Measurements from ENCODE around the gene KRT7.

Gene KRT7

GRCh38 chr12:52225752-52226151 lies 7.3 kb upstream of the KRT7 start:
- no peak overlapping the region for H3K9ac ChIP-seq (ENCODE audit: low read length in 2 of 2)
- peaks cover 0 to 2% of the 10 kb centered on the region in 2 donors for H3K9me3 ChIP-seq (ENCODE audit: control insufficient read depth in 2 of 2, low read length in 2 of 2)
- no peak overlapping the region for H3K4me3 ChIP-seq (ENCODE audit: low read length in 2 of 2)
- no peak overlapping the region for H3K27ac ChIP-seq (ENCODE audit: low read length)
- H3K36me3 ChIP-seq (ENCODE audit: control insufficient read depth in 2 of 2, insufficient read depth in 2 of 2, low read length in 2 of 2) = no peaks in the 10 kb centered on the region
- H3K27me3 ChIP-seq (ENCODE audit: control insufficient read depth in 1 of 2, insufficient read depth in 2 of 2, low read length in 2 of 2) = peaks cover 11 to 13% of the 10 kb centered on the region in 2 donors
- H3K4me1 ChIP-seq (ENCODE audit: control insufficient read depth, insufficient read depth, low read length) = peaks cover 4% of the 10 kb centered on the region

DNA sequence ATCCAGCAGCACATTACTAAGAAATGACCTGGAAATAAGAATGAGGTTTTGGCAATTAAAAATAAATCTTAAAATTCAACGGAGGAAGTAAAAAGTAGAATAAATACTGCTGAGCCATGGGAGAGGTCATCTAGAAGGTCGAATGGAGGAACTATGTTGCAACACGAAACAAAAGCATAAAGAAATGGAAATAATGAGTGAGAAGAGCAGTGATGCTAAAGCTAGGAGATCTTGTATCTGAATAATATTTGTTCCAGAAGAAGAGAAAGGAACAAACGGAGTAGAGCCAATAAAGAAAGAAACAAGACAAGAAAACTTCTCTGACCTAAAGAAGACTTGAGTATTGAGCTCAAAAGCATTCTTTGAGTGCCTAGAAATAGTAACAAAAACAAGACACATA lies 6.6 kb upstream of the KRT7 start:
- Histone ChIP-seq H3K4me3 (ENCODE audit: low read length in 2 of 2) (no peak overlapping the region), H3K27me3 (ENCODE audit: control insufficient read depth in 1 of 2, insufficient read depth in 2 of 2, low read length in 2 of 2) (peaks cover 12 to 19% of the 10 kb centered on the region in 2 donors), H3K36me3 (ENCODE audit: control insufficient read depth in 2 of 2, insufficient read depth in 2 of 2, low read length in 2 of 2) (no peaks in the 10 kb centered on the region), H3K27ac (ENCODE audit: low read length) (no peak overlapping the region), H3K9me3 (ENCODE audit: control insufficient read depth in 2 of 2, low read length in 2 of 2) (peaks cover 0 to 2% of the 10 kb centered on the region in 2 donors), H3K4me1 (ENCODE audit: control insufficient read depth, insufficient read depth, low read length) (peaks cover 4% of the 10 kb centered on the region), H3K9ac (ENCODE audit: low read length in 2 of 2) (no peak overlapping the region)

DNA sequence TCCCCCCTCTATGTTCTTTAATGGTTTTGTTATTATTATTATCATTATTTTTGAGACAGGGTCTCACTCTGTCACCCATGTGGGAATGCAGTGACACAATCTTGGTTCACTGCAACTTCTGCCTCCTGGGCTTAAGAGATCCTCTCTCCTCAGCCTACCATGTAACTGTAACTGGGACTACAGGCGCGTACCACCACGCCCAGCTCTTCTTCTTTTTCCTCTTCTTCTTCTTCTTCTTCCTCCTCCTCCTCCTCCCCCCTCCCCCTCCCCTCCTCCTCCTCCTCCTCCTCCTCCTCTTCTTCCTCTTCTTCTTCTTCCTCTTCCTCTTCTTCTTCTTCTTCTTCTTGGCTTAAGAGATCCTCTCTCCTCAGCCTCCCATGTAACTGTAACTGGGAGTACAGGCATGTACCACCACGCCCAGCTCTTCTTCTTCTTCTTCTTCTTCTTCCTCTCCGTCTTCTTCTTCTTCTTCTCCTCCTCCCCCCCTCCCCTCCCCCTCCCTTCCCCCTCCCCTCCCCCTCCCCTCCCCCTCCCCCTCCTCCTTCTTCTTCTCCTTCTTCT lies 5.4 kb upstream of the KRT7 start:
- Histone ChIP-seq H3K4me3 (ENCODE audit: low read length in 2 of 2) (no peak overlapping the region), H3K9me3 (ENCODE audit: control insufficient read depth in 2 of 2, low read length in 2 of 2) (peaks cover 0 to 2% of the 10 kb centered on the region in 2 donors), H3K27ac (ENCODE audit: low read length) (no peak overlapping the region), H3K4me1 (ENCODE audit: control insufficient read depth, insufficient read depth, low read length) (peaks cover 4% of the 10 kb centered on the region), H3K36me3 (ENCODE audit: control insufficient read depth in 2 of 2, insufficient read depth in 2 of 2, low read length in 2 of 2) (no peaks in the 10 kb centered on the region), H3K27me3 (ENCODE audit: control insufficient read depth in 1 of 2, insufficient read depth in 2 of 2, low read length in 2 of 2) (peaks cover 21 to 29% of the 10 kb centered on the region in 2 donors), H3K9ac (ENCODE audit: low read length in 2 of 2) (no peak overlapping the region)

DNA sequence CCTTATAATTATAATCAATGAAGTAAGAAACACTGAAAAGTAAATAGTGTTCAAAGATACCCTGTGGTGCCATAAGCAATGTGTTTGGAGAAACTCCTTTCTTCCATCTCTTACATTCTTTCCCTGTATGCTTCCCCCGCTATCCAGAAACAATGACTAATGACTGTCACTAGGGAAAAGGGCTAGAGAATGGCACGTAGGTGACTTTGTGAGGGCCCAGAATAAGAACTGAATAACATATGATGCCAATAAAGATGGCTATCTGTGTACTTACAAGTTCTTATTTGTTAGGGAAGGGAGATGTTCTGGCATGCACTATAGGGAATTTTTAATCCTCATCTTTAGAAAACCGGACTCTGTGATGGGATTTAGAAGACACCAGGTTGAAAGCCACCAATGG lies 4.7 kb upstream of the KRT7 start:
- no peak overlapping the region for H3K9ac ChIP-seq (ENCODE audit: low read length in 2 of 2)
- H3K27ac ChIP-seq (ENCODE audit: low read length) = no peak overlapping the region

DNA sequence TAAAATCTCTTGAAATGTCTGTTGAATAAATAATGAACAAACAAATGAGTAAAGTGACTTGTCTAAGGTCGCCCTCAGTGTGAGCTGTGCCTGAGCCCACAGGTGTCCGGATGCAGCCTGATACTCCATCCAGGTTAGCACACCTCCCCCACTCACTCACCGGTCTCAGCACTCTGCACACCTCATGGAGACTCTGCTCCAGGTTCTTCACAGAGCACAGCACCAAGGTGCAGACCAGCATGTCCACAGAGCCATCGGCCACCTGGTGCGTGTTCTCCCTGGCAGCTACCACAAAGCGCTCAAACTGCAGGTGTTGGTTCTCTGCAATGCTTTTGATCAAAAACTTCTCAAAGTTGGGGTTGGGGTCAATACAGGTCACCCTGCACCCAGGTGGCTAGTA lies 4.1 kb upstream of the KRT7 start:
- H3K27ac ChIP-seq (ENCODE audit: low read length) = no peak overlapping the region
- peaks cover 7% of the 10 kb centered on the region for H3K4me1 ChIP-seq (ENCODE audit: control insufficient read depth, insufficient read depth, low read length)
- H3K36me3 ChIP-seq (ENCODE audit: control insufficient read depth in 2 of 2, insufficient read depth in 2 of 2, low read length in 2 of 2) = no peaks in the 10 kb centered on the region
- H3K4me3 ChIP-seq (ENCODE audit: low read length in 2 of 2) = no peak overlapping the region
- peaks cover 27 to 40% of the 10 kb centered on the region in 2 donors for H3K27me3 ChIP-seq (ENCODE audit: control insufficient read depth in 1 of 2, insufficient read depth in 2 of 2, low read length in 2 of 2)
- H3K9me3 ChIP-seq (ENCODE audit: control insufficient read depth in 2 of 2, low read length in 2 of 2) = peaks cover 0 to 2% of the 10 kb centered on the region in 2 donors
- H3K9ac ChIP-seq (ENCODE audit: low read length in 2 of 2) = no peak overlapping the region

More for the DNA sequence above, 4.7 kb upstream of the KRT7 start:
- H3K27me3 ChIP-seq (ENCODE audit: control insufficient read depth in 1 of 2, insufficient read depth in 2 of 2, low read length in 2 of 2) = peaks cover 24 to 35% of the 10 kb centered on the region in 2 donors
- peaks cover 0 to 2% of the 10 kb centered on the region in 2 donors for H3K9me3 ChIP-seq (ENCODE audit: control insufficient read depth in 2 of 2, low read length in 2 of 2)
- no peaks in the 10 kb centered on the region for H3K36me3 ChIP-seq (ENCODE audit: control insufficient read depth in 2 of 2, insufficient read depth in 2 of 2, low read length in 2 of 2)
- peaks cover 7% of the 10 kb centered on the region for H3K4me1 ChIP-seq (ENCODE audit: control insufficient read depth, insufficient read depth, low read length)
- H3K4me3 ChIP-seq (ENCODE audit: low read length in 2 of 2) = no peak overlapping the region

DNA sequence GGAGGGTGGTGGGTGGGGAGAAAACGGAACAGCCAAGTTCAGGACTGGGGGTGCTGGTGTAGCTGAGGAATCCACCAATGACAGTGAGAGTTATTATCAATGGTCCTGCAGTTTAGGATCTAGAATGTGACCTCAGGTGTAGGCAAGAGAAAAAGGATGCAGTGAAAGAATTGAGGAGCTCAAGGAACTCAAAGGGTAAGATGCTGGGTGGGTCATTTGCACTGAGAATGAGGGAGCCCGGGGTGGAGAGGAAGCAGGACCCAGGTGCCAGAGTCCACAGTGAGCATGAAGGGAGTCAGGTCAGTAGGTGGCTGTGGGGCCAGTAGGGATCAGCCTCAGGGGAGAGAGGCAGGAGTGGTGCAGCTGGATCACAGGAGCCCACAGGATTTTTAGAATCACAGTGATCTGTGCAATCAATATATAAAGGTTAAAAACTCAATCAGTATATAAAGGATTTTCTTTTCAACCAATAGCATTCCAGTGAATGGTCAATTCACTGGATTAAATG lies 3.2 kb upstream of the KRT7 start:
- Histone ChIP-seq H3K9ac (ENCODE audit: low read length in 2 of 2) (no peak overlapping the region), H3K36me3 (ENCODE audit: control insufficient read depth in 2 of 2, insufficient read depth in 2 of 2, low read length in 2 of 2) (no peaks in the 10 kb centered on the region), H3K4me1 (ENCODE audit: control insufficient read depth, insufficient read depth, low read length) (peaks cover 7% of the 10 kb centered on the region), H3K27ac (ENCODE audit: low read length) (no peak overlapping the region), H3K9me3 (ENCODE audit: control insufficient read depth in 2 of 2, low read length in 2 of 2) (no peaks in the 10 kb centered on the region), H3K4me3 (ENCODE audit: low read length in 2 of 2) (no peak overlapping the region), H3K27me3 (ENCODE audit: control insufficient read depth in 1 of 2, insufficient read depth in 2 of 2, low read length in 2 of 2) (peaks cover 27 to 40% of the 10 kb centered on the region in 2 donors)

DNA sequence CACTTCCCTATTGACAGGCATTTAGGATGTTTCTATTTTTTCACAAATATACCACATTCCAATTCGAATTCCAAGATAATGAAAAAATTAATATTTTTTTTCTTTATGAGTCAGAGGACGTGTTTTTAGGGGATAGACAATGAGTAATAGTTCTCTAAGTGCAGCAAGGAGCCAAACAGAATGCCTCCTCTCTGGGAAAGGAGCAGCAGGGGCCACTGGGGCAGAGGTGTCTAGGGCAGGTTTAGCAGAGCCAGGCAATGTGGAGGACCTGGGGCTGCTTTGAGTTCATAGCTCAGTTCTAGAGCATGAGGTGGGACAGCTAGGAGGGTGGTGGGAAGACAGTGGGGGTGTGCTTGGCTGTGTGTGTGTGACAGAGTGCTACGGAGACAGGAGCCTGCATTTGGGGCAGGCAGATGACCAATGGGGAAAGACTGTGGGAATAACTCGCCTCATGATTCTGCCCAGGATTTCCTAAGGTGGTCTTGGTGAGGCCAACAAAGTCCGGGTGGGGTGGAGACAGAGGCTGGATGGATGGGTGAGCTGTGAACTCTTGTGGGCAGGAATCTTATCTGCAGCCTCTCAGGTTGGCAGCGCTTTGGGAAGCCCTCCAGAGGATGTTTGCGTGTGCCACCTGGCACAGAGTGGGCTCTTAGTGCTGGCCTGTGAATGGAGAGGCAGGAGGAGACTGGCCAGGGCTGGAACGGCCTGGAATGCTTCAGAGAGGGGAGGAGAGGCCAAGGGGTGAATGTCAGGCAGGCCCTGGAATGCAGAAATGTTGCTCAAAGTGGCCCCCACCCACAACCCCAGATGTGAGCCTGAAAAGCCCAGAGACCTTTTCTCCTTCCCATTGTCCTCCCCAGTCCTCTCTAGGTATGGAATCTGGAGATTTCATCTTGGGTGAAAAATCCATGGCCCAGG lies 2.4 kb upstream of the KRT7 start:
- Histone ChIP-seq H3K9me3 (ENCODE audit: control insufficient read depth in 2 of 2, low read length in 2 of 2) (no peaks in the 10 kb centered on the region), H3K9ac (ENCODE audit: low read length in 2 of 2) (no peak overlapping the region), H3K27ac (ENCODE audit: low read length) (no peak overlapping the region), H3K4me1 (ENCODE audit: control insufficient read depth, insufficient read depth, low read length) (peaks cover 7% of the 10 kb centered on the region), H3K27me3 (ENCODE audit: control insufficient read depth in 1 of 2, insufficient read depth in 2 of 2, low read length in 2 of 2) (peaks cover 27 to 40% of the 10 kb centered on the region in 2 donors), H3K4me3 (ENCODE audit: low read length in 2 of 2) (no peak overlapping the region), H3K36me3 (ENCODE audit: control insufficient read depth in 2 of 2, insufficient read depth in 2 of 2, low read length in 2 of 2) (no peaks in the 10 kb centered on the region)

DNA sequence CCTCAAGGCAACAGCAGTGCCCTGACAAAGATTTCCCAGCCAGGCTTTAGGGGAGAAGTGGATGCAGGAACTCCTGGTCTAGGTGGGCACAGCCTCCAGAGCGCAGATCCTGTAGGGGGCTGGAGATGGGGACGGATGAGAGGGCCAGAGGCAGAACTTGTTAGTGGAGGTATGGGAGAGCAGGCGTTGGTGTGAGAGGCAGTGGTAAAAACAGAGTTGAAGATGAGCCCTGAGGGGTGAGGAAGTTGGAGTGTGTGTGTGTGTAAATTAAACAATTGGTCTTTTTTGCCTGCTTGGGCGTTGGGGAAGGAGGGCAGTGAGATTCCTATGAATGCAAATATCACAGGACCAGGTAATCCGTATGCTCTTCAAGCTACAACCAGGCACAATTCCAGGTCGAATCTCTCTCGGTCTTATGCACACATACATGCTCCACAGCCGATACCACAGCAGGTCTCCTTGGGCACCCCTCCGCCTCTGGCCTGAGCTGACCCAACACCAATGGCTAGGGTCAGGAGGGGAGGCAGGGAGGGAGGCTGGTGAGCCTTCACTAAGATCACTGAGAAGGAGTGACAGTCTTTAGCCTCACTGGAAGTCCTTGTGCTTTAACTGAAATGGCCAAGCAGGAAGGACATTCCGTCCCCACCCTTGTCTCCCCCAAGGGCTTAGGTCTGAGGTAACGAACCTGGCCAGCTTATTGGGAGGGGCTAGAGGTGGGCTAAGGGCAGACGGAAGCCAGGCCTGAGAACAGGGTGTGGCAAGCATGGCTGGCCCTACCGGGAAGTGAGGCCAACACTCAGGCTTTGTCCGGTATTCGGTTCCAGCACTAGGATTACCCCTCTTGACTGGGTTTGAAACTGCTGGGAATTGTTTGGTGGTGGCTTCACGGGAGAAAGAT lies 1.5 kb upstream of the KRT7 start:
- H3K27ac ChIP-seq (ENCODE audit: low read length) = no peak overlapping the region
- peaks cover 7% of the 10 kb centered on the region for H3K4me1 ChIP-seq (ENCODE audit: control insufficient read depth, insufficient read depth, low read length)
- peaks cover 27 to 40% of the 10 kb centered on the region in 2 donors for H3K27me3 ChIP-seq (ENCODE audit: control insufficient read depth in 1 of 2, insufficient read depth in 2 of 2, low read length in 2 of 2)

DNA sequence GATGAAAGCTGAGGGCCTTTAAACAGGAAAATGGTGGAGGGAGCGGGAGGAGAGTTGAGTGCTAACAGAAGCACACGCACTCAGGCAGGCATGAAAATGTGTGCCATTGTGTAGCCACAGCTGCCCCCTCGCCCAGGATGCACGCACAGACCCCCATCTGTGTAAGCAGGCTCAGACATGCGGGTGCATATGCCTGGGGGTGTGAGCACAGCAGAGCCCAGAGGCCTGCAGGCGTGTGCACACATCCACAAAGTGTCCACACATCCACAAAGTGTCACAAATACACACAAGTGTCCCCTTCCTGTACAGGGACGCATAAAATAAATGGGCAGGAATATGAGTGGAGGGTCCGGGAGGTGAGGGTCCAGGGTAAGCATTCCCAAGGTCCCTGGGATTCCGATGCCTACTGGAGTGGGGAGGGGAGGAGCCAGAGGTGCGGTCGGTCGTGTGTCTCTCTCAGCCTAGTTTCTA lies 805 bp upstream of the KRT7 start:
- Histone ChIP-seq H3K9me3 (ENCODE audit: control insufficient read depth in 2 of 2, low read length in 2 of 2) (no peaks in the 10 kb centered on the region), H3K4me3 (ENCODE audit: low read length in 2 of 2) (no peak overlapping the region), H3K9ac (ENCODE audit: low read length in 2 of 2) (no peak overlapping the region), H3K36me3 (ENCODE audit: control insufficient read depth in 2 of 2, insufficient read depth in 2 of 2, low read length in 2 of 2) (no peaks in the 10 kb centered on the region), H3K27ac (ENCODE audit: low read length) (no peak overlapping the region), H3K27me3 (ENCODE audit: control insufficient read depth in 1 of 2, insufficient read depth in 2 of 2, low read length in 2 of 2) (peaks cover 27 to 40% of the 10 kb centered on the region in 2 donors), H3K4me1 (ENCODE audit: control insufficient read depth, insufficient read depth, low read length) (peaks cover 7% of the 10 kb centered on the region)

More for the DNA sequence above, 1.5 kb upstream of the KRT7 start:
- H3K9ac ChIP-seq (ENCODE audit: low read length in 2 of 2) = no peak overlapping the region
- no peaks in the 10 kb centered on the region for H3K9me3 ChIP-seq (ENCODE audit: control insufficient read depth in 2 of 2, low read length in 2 of 2)
- H3K36me3 ChIP-seq (ENCODE audit: control insufficient read depth in 2 of 2, insufficient read depth in 2 of 2, low read length in 2 of 2) = no peaks in the 10 kb centered on the region
- H3K4me3 ChIP-seq (ENCODE audit: low read length in 2 of 2) = no peak overlapping the region

Measured in stomach smooth muscle (tissue), 2 donors.